ENCODE measurements around the gene VSX2. TPM values are rescaled to one million over a fixed set of nuclear protein-coding genes. Genes with fewer than 3 reads are reported as not detected.

VSX2 gene
- polyA plus RNA-seq, 1 donor from 2014 or later, result not detected

DNA sequence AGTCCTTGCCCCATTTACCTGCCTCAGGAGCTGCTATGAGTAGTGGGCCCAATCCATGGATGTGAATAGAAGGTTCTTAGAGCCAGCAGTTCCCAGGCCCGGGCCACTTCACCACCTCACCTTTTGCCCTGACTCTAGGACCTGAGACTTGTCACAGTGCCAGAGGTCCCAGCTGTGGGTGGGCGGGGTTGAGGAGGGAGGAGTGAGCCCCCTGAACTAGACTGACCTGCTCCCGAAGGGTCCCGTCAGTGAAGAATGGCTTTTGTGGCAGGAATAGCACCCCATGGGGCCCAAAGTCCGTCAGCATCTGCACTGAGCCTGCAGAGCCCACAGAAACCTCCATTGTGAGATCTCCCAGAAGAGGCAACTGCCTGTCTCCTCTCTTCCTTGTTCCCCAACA lies 50.6 kb downstream of the VSX2 start:
- no peaks in the 10 kb centered on the region for H3K9me2 ChIP-seq (ENCODE audit: insufficient read depth, low read length)
- H3K79me2 ChIP-seq (replicated peaks; ENCODE audit: insufficient read depth, low read length), result no peaks in the 10 kb centered on the region
- H3K27me3 ChIP-seq (ENCODE audit: insufficient read depth, low read depth, low read length), result no peaks in the 10 kb centered on the region
- H3K4me2 ChIP-seq (ENCODE audit: low read length), result no peak overlapping the region
- H3K36me3 ChIP-seq (ENCODE audit: insufficient read depth, low read length), result peaks cover 8% of the 10 kb centered on the region
- H3K27ac ChIP-seq (ENCODE audit: low read length), result no peak overlapping the region
- no peak overlapping the region for H3K9ac ChIP-seq (ENCODE audit: low read length)
- TF ChIP-seq EP300 (conservative IDR thresholded peaks at IDR 0.05; ENCODE audit: poor library complexity, severe bottlenecking) (no peak), CTCF (IDR thresholded peaks at IDR 0.05; ENCODE audit: poor library complexity, severe bottlenecking) (no peak), REST (IDR thresholded peaks at IDR 0.05; ENCODE audit: borderline replicate concordance) (no peak), SMC3 (conservative IDR thresholded peaks at IDR 0.05; ENCODE audit: poor library complexity) (no peak), TAF1 (IDR thresholded peaks at IDR 0.05; ENCODE audit: low read depth) (no peak), EZH2 (IDR thresholded peaks at IDR 0.05; ENCODE audit: borderline replicate concordance, insufficient read depth, low read length, poor library complexity, severe bottlenecking) (no peak), POLR2AphosphoS5 (IDR thresholded peaks at IDR 0.05) (no peak)
- H3F3A ChIP-seq (ENCODE audit: insufficient read depth, low read length, poor library complexity, severe bottlenecking), result no peaks in the 10 kb centered on the region
- H3K9me3 ChIP-seq (ENCODE audit: low read length), result no peaks in the 10 kb centered on the region
- no peaks in the 10 kb centered on the region for H4K20me1 ChIP-seq (ENCODE audit: insufficient read depth)
- H3K4me3 ChIP-seq (ENCODE audit: low read length), result no peak overlapping the region
- no peak overlapping the region for H2AFZ ChIP-seq (ENCODE audit: low read depth, low read length)

- Histone ChIP-seq H2AFZ (ENCODE audit: low read depth, low read length) (no peak overlapping the region), H3K4me2 (ENCODE audit: low read length) (no peak overlapping the region), H3K9ac (ENCODE audit: low read length) (no peak overlapping the region), H3F3A (ENCODE audit: insufficient read depth, low read length, poor library complexity, severe bottlenecking) (no peaks in the 10 kb centered on the region), H3K79me2 (replicated peaks; ENCODE audit: insufficient read depth, low read length) (no peaks in the 10 kb centered on the region), H3K27me3 (ENCODE audit: insufficient read depth, low read depth, low read length) (no peaks in the 10 kb centered on the region), H3K27ac (ENCODE audit: low read length) (no peak overlapping the region), H4K20me1 (ENCODE audit: insufficient read depth) (no peaks in the 10 kb centered on the region), H3K4me3 (ENCODE audit: low read length) (no peak overlapping the region), H3K9me2 (ENCODE audit: insufficient read depth, low read length) (no peaks in the 10 kb centered on the region), H3K9me3 (ENCODE audit: low read length) (no peaks in the 10 kb centered on the region), H3K36me3 (ENCODE audit: insufficient read depth, low read length) (peaks cover 8% of the 10 kb centered on the region)
- peak; percentile 34 for TF ChIP-seq CTCF (IDR thresholded peaks at IDR 0.05; ENCODE audit: poor library complexity, severe bottlenecking)
- TF ChIP-seq EP300 (conservative IDR thresholded peaks at IDR 0.05; ENCODE audit: poor library complexity, severe bottlenecking), result no peak
Measured at GRCh38 chr14:74290415-74290814, 51.2 kb downstream of the VSX2 start.

Data from neural cell (in vitro differentiated cells).